ENCODE results near the gene RPN2.

- TF ChIP-seq, protein P1, sequence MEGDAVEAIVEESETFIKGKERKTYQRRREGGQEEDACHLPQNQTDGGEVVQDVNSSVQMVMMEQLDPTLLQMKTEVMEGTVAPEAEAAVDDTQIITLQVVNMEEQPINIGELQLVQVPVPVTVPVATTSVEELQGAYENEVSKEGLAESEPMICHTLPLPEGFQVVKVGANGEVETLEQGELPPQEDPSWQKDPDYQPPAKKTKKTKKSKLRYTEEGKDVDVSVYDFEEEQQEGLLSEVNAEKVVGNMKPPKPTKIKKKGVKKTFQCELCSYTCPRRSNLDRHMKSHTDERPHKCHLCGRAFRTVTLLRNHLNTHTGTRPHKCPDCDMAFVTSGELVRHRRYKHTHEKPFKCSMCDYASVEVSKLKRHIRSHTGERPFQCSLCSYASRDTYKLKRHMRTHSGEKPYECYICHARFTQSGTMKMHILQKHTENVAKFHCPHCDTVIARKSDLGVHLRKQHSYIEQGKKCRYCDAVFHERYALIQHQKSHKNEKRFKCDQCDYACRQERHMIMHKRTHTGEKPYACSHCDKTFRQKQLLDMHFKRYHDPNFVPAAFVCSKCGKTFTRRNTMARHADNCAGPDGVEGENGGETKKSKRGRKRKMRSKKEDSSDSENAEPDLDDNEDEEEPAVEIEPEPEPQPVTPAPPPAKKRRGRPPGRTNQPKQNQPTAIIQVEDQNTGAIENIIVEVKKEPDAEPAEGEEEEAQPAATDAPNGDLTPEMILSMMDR (IDR thresholded peaks at IDR 0.05), result no peak
- TF ChIP-seq POLR2A (IDR thresholded peaks at IDR 0.05), result no peak
Measured at GRCh38 chr20:37188787-37189186, 9.7 kb downstream of the RPN2 start.

Data from uterus (tissue), 2 donors.